ENCODE measurements around the gene SIAH2. TPM values are rescaled to one million over a fixed set of nuclear protein-coding genes. Genes with fewer than 3 reads are reported as not detected.
A peak's percentile ranks its signal among the peaks of the same experiment; 100 is the strongest.

SIAH2 gene
- total RNA-seq, 1 experiment from 2014 or later = 24.0 TPM

DNA sequence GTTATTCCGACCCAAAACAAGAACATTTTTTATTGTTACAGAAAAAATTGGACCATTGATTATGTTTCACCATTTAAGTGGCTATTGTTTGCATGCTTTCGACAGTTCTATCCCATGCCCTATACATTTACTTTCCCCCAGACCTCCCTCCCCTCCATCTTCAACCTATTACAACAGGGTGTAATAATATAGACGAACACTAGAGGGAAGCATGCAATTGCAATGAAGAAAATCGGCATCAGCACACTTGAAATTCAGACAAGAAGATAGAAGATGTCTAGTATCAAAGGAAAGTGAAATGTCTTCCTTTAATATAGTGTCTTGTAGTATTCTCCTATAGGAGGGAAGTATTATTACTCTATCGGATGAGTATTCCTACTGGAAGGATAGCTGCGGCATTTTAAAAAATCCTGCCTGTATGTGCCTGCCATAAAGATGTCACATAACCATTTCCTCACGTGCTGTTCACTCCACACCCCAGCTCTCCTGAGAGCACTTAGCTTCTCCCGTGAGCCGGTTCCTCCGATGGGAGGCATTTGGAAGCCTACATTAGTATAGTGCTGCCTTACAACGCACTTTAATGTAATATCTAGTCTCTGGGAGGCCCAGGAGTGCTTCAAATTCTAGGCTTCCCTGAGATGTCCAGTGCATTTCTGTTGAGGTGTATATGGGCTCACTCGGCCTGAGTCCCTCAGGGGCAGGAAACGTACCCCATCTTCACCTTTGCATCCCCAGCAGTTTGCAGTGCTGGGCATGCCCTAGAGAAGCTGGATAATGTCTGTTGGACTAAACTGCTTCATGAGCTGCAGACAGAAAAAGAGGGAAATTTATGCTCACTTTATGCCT lies 41.5 kb downstream of the SIAH2 start:
- DNase-seq (ENCODE audit: low read depth, low spot score) (no peak), ATAC-seq (peak; percentile 85)
- BruUV-seq (replicated peaks) = no TSS peak
- H3K27ac ChIP-seq (ENCODE audit: low read length) = no peak overlapping the region
- H3K27me3 ChIP-seq (ENCODE audit: control insufficient read depth, insufficient read depth, low read length) = no peaks in the 10 kb centered on the region
- no peak for TF ChIP-seq TCF7L2 (IDR thresholded peaks at IDR 0.05; ENCODE audit: low read depth, low read length)
- TF ChIP-seq, protein P1, sequence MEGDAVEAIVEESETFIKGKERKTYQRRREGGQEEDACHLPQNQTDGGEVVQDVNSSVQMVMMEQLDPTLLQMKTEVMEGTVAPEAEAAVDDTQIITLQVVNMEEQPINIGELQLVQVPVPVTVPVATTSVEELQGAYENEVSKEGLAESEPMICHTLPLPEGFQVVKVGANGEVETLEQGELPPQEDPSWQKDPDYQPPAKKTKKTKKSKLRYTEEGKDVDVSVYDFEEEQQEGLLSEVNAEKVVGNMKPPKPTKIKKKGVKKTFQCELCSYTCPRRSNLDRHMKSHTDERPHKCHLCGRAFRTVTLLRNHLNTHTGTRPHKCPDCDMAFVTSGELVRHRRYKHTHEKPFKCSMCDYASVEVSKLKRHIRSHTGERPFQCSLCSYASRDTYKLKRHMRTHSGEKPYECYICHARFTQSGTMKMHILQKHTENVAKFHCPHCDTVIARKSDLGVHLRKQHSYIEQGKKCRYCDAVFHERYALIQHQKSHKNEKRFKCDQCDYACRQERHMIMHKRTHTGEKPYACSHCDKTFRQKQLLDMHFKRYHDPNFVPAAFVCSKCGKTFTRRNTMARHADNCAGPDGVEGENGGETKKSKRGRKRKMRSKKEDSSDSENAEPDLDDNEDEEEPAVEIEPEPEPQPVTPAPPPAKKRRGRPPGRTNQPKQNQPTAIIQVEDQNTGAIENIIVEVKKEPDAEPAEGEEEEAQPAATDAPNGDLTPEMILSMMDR (IDR thresholded peaks at IDR 0.05) = peak; percentile 86
- intact Hi-C loops (cut with micrococcal nuclease; ENCODE audit: unreplicated experiment) (loop anchor here (1.0 to 10.0 kb wide), 4 partner anchors 144 to 426 kb away; partner anchors contain the start of gene MED12L), in situ Hi-C loops (cut with HindIII; ENCODE audit: low pct_unique_long_range_greater_than_20kb, low sequenced_read_pairs) (no loop called here)
- H3K9me3 ChIP-seq (ENCODE audit: control insufficient read depth, insufficient read depth, low read depth, low read length) = no peaks in the 10 kb centered on the region
- CTCF ChIA-PET = interaction anchor here (1.3 kb wide), 1 partner anchor 129 kb away, joined by 3 read pairs; no protein-coding TSS in a partner anchor
- no peak overlapping the region for H3K4me3 ChIP-seq (ENCODE audit: low read depth in 2 of 2, low read length in 2 of 2)
- H3K4me1 ChIP-seq (ENCODE audit: control insufficient read depth, insufficient read depth, low read length) = no peaks in the 10 kb centered on the region
- POLR2A ChIA-PET = interaction anchor here (0.6 kb wide), 1 partner anchor 40 kb away, joined by 3 read pairs; no protein-coding TSS in a partner anchor
- H3K36me3 ChIP-seq (ENCODE audit: control insufficient read depth, insufficient read depth, low read length) = no peaks in the 10 kb centered on the region

DNA sequence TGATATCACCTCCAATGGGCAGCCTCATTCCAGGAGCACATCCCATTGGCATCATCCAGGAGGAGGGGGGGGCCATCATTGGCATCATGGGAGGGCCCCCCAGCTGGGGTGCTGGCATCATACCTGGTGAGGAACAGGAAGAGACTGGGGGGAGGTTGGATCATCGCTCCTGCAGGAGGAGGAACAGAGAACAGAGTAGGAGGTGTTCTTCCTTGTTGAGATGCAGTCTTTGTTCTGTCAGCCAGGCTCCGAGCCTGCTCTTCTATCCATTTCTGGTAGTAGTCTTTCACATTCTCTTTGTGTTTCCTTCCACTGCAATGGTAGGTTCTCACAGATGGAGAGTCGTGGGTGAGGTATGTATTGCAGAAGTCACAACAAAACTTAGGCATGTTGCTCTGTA lies 42.5 kb downstream of the SIAH2 start:
- in situ Hi-C loops (cut with HindIII; ENCODE audit: low pct_unique_long_range_greater_than_20kb, low sequenced_read_pairs) (no loop called here), intact Hi-C loops (cut with micrococcal nuclease; ENCODE audit: unreplicated experiment) (loop anchor here (5.0 to 10.0 kb wide), 3 partner anchors 196 to 427 kb away; partner anchors contain the start of gene MED12L)
- POLR2A ChIA-PET = no interaction called here
- no peaks in the 10 kb centered on the region for H3K9me3 ChIP-seq (ENCODE audit: control insufficient read depth, insufficient read depth, low read depth, low read length)
- no peak overlapping the region for H3K27ac ChIP-seq (ENCODE audit: low read length)
- H3K27me3 ChIP-seq (ENCODE audit: control insufficient read depth, insufficient read depth, low read length) = no peaks in the 10 kb centered on the region
- TF ChIP-seq POLR2AphosphoS5 (IDR thresholded peaks at IDR 0.05; ENCODE audit: low read depth, low read length) (no peak), SIN3A (IDR thresholded peaks at IDR 0.05; ENCODE audit: borderline replicate concordance, insufficient read depth, low read depth, low read length) (no peak), TCF7L2 (IDR thresholded peaks at IDR 0.05; ENCODE audit: low read depth, low read length) (no peak)
- TF ChIP-seq, protein P2, sequence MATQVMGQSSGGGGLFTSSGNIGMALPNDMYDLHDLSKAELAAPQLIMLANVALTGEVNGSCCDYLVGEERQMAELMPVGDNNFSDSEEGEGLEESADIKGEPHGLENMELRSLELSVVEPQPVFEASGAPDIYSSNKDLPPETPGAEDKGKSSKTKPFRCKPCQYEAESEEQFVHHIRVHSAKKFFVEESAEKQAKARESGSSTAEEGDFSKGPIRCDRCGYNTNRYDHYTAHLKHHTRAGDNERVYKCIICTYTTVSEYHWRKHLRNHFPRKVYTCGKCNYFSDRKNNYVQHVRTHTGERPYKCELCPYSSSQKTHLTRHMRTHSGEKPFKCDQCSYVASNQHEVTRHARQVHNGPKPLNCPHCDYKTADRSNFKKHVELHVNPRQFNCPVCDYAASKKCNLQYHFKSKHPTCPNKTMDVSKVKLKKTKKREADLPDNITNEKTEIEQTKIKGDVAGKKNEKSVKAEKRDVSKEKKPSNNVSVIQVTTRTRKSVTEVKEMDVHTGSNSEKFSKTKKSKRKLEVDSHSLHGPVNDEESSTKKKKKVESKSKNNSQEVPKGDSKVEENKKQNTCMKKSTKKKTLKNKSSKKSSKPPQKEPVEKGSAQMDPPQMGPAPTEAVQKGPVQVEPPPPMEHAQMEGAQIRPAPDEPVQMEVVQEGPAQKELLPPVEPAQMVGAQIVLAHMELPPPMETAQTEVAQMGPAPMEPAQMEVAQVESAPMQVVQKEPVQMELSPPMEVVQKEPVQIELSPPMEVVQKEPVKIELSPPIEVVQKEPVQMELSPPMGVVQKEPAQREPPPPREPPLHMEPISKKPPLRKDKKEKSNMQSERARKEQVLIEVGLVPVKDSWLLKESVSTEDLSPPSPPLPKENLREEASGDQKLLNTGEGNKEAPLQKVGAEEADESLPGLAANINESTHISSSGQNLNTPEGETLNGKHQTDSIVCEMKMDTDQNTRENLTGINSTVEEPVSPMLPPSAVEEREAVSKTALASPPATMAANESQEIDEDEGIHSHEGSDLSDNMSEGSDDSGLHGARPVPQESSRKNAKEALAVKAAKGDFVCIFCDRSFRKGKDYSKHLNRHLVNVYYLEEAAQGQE (IDR thresholded peaks at IDR 0.05; ENCODE audit: insufficient read depth in 1 of 2, low read depth in 2 of 2, low read length in 1 of 2) = no peak
- TF ChIP-seq, protein P1 (IDR thresholded peaks at IDR 0.05) = no peak
- CTCF ChIA-PET = no interaction called here
- no peaks in the 10 kb centered on the region for H3K36me3 ChIP-seq (ENCODE audit: control insufficient read depth, insufficient read depth, low read length)
- BruUV-seq (replicated peaks) = no TSS peak
- no peak for DNase-seq (ENCODE audit: low read depth, low spot score)
- ATAC-seq = no peak
- no peak overlapping the region for H3K4me3 ChIP-seq (ENCODE audit: low read depth in 2 of 2, low read length in 2 of 2)
- no peaks in the 10 kb centered on the region for H3K4me1 ChIP-seq (ENCODE audit: control insufficient read depth, insufficient read depth, low read length)
